ENCODE data around the gene CTNNA3. TPM values are rescaled to one million over a fixed set of nuclear protein-coding genes. Genes with fewer than 3 reads are reported as not detected.

CTNNA3 gene
- total and polyA plus RNA-seq, 2 donors (not counting 1 experiment from before 2014, with no cell fraction given) = not detected

GRCh38 chr10:66321723-66322665 is 1374.0 kb downstream of the CTNNA3 start:
- H3K36me3 ChIP-seq (ENCODE audit: control insufficient read depth, insufficient read depth, low read length) = no peaks in the 10 kb centered on the region
- H3K4me2 ChIP-seq (ENCODE audit: extremely low read depth, insufficient read depth, low read length) = no peak overlapping the region
- no peak overlapping the region for H3K9ac ChIP-seq (ENCODE audit: insufficient read depth, low read length)
- H3K4me3 ChIP-seq (replicated peaks in 1 of 4; ENCODE audit: control extremely low read depth in 1 of 4, insufficient read depth in 1 of 4, low read depth in 3 of 4, low read length in 4 of 4) = no peak overlapping the region
- H3K9me3 ChIP-seq (ENCODE audit: control insufficient read depth, insufficient read depth, low read depth, low read length) = no peaks in the 10 kb centered on the region
- no peak overlapping the region for H2AFZ ChIP-seq (ENCODE audit: low read length)
- H3K27ac ChIP-seq (ENCODE audit: insufficient read depth, low read length) = no peak overlapping the region
- no peaks in the 10 kb centered on the region for H4K20me1 ChIP-seq (ENCODE audit: control insufficient read depth, extremely low read depth, insufficient read depth, low read length)
- TF ChIP-seq CTCF (conservative IDR thresholded peaks at IDR 0.05 in 1 of 2, IDR thresholded peaks at IDR 0.05 in 1 of 2; ENCODE audit: low read depth in 1 of 2, low read length in 2 of 2) (no peak), EZH2 (IDR thresholded peaks at IDR 0.05; ENCODE audit: low read length, missing control alignments) (no peak)
- no peaks in the 10 kb centered on the region for H3K27me3 ChIP-seq (ENCODE audit: control insufficient read depth, insufficient read depth, low read length)
- H3K4me1 ChIP-seq (ENCODE audit: control insufficient read depth, extremely low read depth, insufficient read depth, low read length) = no peaks in the 10 kb centered on the region
- DNase-seq (ENCODE audit: low read depth in 2 of 2) = peak; percentile 3 to 20
- no peaks in the 10 kb centered on the region for H3K79me2 ChIP-seq (ENCODE audit: control insufficient read depth, insufficient read depth, low read length)

- Histone ChIP-seq H2AFZ (ENCODE audit: low read length) (no peak overlapping the region), H3K9ac (ENCODE audit: insufficient read depth, low read length) (no peak overlapping the region), H3K4me2 (ENCODE audit: extremely low read depth, insufficient read depth, low read length) (no peak overlapping the region), H3K79me2 (ENCODE audit: control insufficient read depth, insufficient read depth, low read length) (no peaks in the 10 kb centered on the region), H3K27me3 (ENCODE audit: control insufficient read depth, insufficient read depth, low read length) (no peaks in the 10 kb centered on the region), H3K4me1 (ENCODE audit: control insufficient read depth, extremely low read depth, insufficient read depth, low read length) (no peaks in the 10 kb centered on the region), H3K4me3 (replicated peaks in 1 of 4; ENCODE audit: control extremely low read depth in 1 of 4, insufficient read depth in 1 of 4, low read depth in 3 of 4, low read length in 4 of 4) (no peak overlapping the region), H3K27ac (ENCODE audit: insufficient read depth, low read length) (no peak overlapping the region), H4K20me1 (ENCODE audit: control insufficient read depth, extremely low read depth, insufficient read depth, low read length) (no peaks in the 10 kb centered on the region), H3K9me3 (ENCODE audit: control insufficient read depth, insufficient read depth, low read depth, low read length) (no peaks in the 10 kb centered on the region), H3K36me3 (ENCODE audit: control insufficient read depth, insufficient read depth, low read length) (no peaks in the 10 kb centered on the region)
- no peak for DNase-seq (ENCODE audit: low read depth in 2 of 2)
- TF ChIP-seq CTCF (conservative IDR thresholded peaks at IDR 0.05 in 1 of 2, IDR thresholded peaks at IDR 0.05 in 1 of 2; ENCODE audit: low read depth in 1 of 2, low read length in 2 of 2) (no peak), EZH2 (IDR thresholded peaks at IDR 0.05; ENCODE audit: low read length, missing control alignments) (no peak)
Observed at GRCh38 chr10:66318761-66319160, 1377.2 kb downstream of the CTNNA3 start.

- H3K4me2 ChIP-seq (ENCODE audit: extremely low read depth, insufficient read depth, low read length) = no peak overlapping the region
- no peak overlapping the region for H2AFZ ChIP-seq (ENCODE audit: low read length)
- H3K36me3 ChIP-seq (ENCODE audit: control insufficient read depth, insufficient read depth, low read length) = no peaks in the 10 kb centered on the region
- H3K9ac ChIP-seq (ENCODE audit: insufficient read depth, low read length) = no peak overlapping the region
- TF ChIP-seq EZH2 (IDR thresholded peaks at IDR 0.05; ENCODE audit: low read length, missing control alignments) (no peak), CTCF (conservative IDR thresholded peaks at IDR 0.05 in 1 of 2, IDR thresholded peaks at IDR 0.05 in 1 of 2; ENCODE audit: low read depth in 1 of 2, low read length in 2 of 2) (peak in 1 of 2 donors; percentile 9)
- peak in 1 of 2 donors; percentile 10 for DNase-seq (ENCODE audit: low read depth in 2 of 2)
- H3K27ac ChIP-seq (ENCODE audit: insufficient read depth, low read length) = no peak overlapping the region
- H3K9me3 ChIP-seq (ENCODE audit: control insufficient read depth, insufficient read depth, low read depth, low read length) = no peaks in the 10 kb centered on the region
- H3K4me3 ChIP-seq (replicated peaks in 1 of 4; ENCODE audit: control extremely low read depth in 1 of 4, insufficient read depth in 1 of 4, low read depth in 3 of 4, low read length in 4 of 4) = no peak overlapping the region
- H3K4me1 ChIP-seq (ENCODE audit: control insufficient read depth, extremely low read depth, insufficient read depth, low read length) = no peaks in the 10 kb centered on the region
- no peaks in the 10 kb centered on the region for H3K27me3 ChIP-seq (ENCODE audit: control insufficient read depth, insufficient read depth, low read length)
- H4K20me1 ChIP-seq (ENCODE audit: control insufficient read depth, extremely low read depth, insufficient read depth, low read length) = no peaks in the 10 kb centered on the region
- no peaks in the 10 kb centered on the region for H3K79me2 ChIP-seq (ENCODE audit: control insufficient read depth, insufficient read depth, low read length)
Observed at GRCh38 chr10:66307826-66308225, 1388.2 kb downstream of the CTNNA3 start.
